Nephron progenitor cell (in vitro differentiated cells): Measurements from ENCODE around the gene ARID1B.

Experiments
- DNase-seq: peaks from one replicate; pipeline ENCODE4 v3.0.0; 2021
- H3K27ac Mint-ChIP-seq: 2 replicates; pipeline ENCODE4 v1.8.0; 2021; ENCODE audit warnings: mild to moderate bottlenecking, moderate library complexity, mixed read lengths
- H3K27me3 Mint-ChIP-seq: 2 replicates; pipeline ENCODE4 v1.8.0; 2021; ENCODE audit warnings: mild to moderate bottlenecking, low read depth, mixed read lengths; ENCODE audit not compliant: poor library complexity
- H3K36me3 Mint-ChIP-seq: 2 replicates; pipeline ENCODE4 v1.8.0; 2021; ENCODE audit warnings: low read depth, mixed read lengths
- H3K4me1 Mint-ChIP-seq: 2 replicates; pipeline ENCODE4 v1.8.0; 2021; ENCODE audit warnings: mixed read lengths
- H3K4me3 Mint-ChIP-seq: 2 replicates; pipeline ENCODE4 v1.8.0; 2021; ENCODE audit warnings: mild to moderate bottlenecking, moderate library complexity, mixed read lengths
- H3K9me3 Mint-ChIP-seq: 2 replicates; pipeline ENCODE4 v1.8.0; 2021; ENCODE audit warnings: mild to moderate bottlenecking, moderate library complexity, mixed read lengths
- TF ChIP-seq, protein P1 (sequence below): fragments of 200-600 bp; sonication (generic); IDR thresholded peaks from 2 replicates; pipeline ENCODE4 v1.5.0; 2021; ENCODE audit warnings: antibody characterized with exemption

ARID1B gene

DNA sequence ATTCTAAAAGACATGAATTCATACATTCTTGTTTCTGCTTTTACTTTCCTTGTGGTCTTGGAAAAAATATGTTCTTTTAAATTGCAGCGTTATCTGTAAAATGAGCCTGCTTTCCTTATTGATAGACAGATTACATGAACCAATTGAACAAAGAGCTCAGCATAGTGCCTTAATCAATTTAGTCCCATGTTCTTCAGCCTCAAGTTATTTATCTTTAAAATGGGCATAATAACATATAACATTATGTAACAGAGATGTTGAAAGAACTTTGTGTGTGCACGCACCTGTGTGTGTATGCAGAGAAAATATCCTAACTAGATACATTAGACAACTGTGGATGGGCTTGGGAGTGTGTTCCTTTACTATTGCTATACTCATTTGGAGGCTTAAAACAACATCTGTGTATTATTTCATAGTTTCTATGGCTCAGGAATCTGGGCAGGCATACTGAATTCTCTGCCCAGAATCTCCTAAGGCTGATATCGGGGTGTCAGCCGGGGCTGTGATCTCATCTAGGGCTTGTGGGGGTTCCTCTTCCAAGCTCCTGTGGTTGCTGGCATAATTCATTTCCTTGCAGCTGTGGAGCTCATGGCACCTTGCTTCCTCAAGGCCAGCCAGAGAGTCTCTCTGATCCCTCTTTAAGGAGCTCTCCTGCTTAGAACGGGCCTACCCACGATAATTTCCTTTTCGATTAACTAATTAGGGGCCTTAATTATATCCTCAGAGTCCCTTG lies 194.1 kb downstream of the ARID1B start:
- Mint-ChIP-seq H3K9me3 (no peaks in the 10 kb centered on the region), H3K4me1 (peaks cover 78% of the 10 kb centered on the region), H3K27ac (no peak overlapping the region), H3K27me3 (no peaks in the 10 kb centered on the region), H3K4me3 (no peak overlapping the region), H3K36me3 (no peaks in the 10 kb centered on the region)
- TF ChIP-seq, protein P1, sequence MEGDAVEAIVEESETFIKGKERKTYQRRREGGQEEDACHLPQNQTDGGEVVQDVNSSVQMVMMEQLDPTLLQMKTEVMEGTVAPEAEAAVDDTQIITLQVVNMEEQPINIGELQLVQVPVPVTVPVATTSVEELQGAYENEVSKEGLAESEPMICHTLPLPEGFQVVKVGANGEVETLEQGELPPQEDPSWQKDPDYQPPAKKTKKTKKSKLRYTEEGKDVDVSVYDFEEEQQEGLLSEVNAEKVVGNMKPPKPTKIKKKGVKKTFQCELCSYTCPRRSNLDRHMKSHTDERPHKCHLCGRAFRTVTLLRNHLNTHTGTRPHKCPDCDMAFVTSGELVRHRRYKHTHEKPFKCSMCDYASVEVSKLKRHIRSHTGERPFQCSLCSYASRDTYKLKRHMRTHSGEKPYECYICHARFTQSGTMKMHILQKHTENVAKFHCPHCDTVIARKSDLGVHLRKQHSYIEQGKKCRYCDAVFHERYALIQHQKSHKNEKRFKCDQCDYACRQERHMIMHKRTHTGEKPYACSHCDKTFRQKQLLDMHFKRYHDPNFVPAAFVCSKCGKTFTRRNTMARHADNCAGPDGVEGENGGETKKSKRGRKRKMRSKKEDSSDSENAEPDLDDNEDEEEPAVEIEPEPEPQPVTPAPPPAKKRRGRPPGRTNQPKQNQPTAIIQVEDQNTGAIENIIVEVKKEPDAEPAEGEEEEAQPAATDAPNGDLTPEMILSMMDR = no peak
- DNase-seq = no peak

DNA sequence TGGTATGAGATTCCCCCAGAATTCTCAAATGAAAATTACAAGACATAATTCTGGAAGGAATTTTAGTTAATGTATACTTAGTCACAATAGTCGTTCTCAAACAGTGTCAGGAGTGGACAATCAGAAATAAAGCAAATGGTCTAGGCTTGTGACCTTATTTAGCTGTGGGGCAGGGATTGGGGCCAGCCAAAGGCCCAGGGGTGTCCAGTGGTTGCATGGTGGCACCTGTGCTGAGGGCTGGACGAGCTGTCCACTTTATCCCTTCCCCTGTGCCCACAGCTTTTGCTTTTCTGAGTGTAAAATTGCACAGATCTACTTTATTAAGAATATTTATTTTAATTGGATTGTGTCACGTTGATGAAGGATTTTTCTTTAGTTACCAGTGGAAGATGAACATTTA lies 195.0 kb downstream of the ARID1B start:
- DNase-seq = no peak
- H3K4me3 Mint-ChIP-seq = no peak overlapping the region
- TF ChIP-seq, protein P1 = no peak
- H3K27me3 Mint-ChIP-seq = no peaks in the 10 kb centered on the region
- no peaks in the 10 kb centered on the region for H3K9me3 Mint-ChIP-seq
- H3K27ac Mint-ChIP-seq = no peak overlapping the region
- H3K4me1 Mint-ChIP-seq = peaks cover 82% of the 10 kb centered on the region
- no peaks in the 10 kb centered on the region for H3K36me3 Mint-ChIP-seq

DNA sequence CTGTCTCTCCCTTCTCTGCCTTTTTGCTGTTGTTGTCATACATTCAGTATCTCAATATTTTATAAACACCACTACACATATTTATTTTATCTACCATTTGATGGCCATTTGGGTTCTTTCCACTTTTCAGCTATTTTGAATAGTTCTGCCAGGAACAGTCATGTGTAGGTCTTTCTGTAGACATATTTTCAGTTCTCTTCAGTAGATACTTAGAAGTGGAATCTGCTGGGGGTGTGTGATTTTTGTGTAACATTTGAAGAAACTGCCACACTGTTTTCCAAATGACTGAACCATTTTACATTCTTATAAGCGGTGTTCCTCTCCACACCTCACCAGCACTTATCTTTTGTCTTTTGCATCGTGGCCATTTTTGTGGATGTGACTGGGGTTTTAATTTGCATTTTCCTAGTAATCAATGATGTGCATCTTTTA lies 197.7 kb downstream of the ARID1B start:
- Mint-ChIP-seq H3K27ac (no peak overlapping the region), H3K27me3 (no peaks in the 10 kb centered on the region), H3K9me3 (no peaks in the 10 kb centered on the region), H3K4me3 (no peak overlapping the region), H3K4me1 (peaks cover 86% of the 10 kb centered on the region), H3K36me3 (no peaks in the 10 kb centered on the region)
- TF ChIP-seq, protein P1 = no peak
- no peak for DNase-seq

DNA sequence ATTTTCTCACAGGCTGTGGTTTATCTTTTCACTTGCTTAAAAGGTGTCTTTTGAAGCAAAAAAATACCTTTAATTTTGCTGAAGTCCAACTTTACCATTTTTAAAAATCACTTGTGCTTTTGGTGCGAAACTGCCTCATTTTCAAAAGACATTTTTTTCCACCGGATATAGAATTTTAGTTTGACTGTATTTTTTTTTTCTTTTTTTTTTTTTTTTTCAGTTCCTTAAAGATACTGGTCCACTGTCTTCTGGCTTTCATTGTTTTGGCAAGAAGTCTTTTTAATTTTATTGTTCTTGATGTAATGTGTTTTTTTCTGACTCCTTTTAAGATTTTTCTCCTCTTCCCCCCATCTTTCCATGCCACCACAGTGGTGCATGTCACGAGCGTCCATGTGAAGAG lies 198.2 kb downstream of the ARID1B start:
- Mint-ChIP-seq H3K36me3 (no peaks in the 10 kb centered on the region), H3K27ac (no peak overlapping the region), H3K4me3 (no peak overlapping the region), H3K27me3 (no peaks in the 10 kb centered on the region), H3K4me1 (peaks cover 89% of the 10 kb centered on the region), H3K9me3 (no peaks in the 10 kb centered on the region)
- TF ChIP-seq, protein P1 = no peak
- DNase-seq = no peak

DNA sequence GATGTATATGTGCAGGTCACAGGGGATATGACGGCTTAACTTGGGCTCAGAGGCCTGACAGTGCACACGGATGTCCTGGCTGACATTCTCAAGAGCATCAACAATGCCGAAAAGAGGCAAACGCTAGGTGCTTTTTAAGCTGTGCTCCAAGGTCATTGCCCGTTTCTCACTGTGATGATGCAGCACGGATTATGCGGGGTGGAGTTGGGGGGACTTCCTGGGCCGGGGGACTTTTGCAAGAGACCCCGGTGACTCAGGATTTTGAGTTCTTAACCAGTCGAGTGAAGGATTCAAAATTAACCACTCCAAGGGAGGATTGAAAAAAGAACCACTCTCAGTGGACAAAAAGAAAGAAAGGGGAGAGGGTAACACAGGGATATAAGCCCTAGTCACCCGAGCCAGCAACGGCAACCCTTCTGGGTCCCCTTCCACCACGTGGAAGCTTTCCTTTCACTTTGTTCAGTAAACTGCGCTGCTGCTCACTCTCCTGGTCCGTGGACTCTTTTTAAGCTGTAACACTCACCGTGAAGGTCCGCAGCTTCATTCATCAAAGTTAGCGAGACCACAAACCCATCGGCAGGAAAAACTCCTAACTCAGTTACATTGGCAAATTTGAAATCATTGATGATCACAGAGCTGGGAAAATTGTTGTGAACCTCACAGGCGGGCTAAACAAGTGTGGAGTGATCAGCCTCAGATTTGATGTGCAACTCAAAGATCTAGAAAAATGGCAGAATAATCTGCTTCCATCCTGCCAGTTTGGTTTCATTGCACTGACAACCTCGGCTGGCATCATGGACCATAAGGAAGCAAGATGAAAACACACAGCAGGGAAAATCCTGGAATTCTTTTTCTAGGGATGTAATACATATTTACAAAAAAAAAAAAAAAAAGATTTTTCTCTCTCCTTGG lies 199.3 kb downstream of the ARID1B start:
- H3K27ac Mint-ChIP-seq = peak overlapping the region; percentile 69
- DNase-seq = no peak
- H3K4me3 Mint-ChIP-seq = no peak overlapping the region
- TF ChIP-seq, protein P1 = no peak
- H3K36me3 Mint-ChIP-seq = no peaks in the 10 kb centered on the region
- H3K4me1 Mint-ChIP-seq = peaks cover 89% of the 10 kb centered on the region
- no peaks in the 10 kb centered on the region for H3K27me3 Mint-ChIP-seq
- H3K9me3 Mint-ChIP-seq = no peaks in the 10 kb centered on the region
